ENCODE results near the gene EFHC1.

GRCh38 chr6:52558266-52559000 lies 138.3 kb downstream of the EFHC1 start:
- no peak for TF ChIP-seq EZH2 (IDR thresholded peaks at IDR 0.05)
- TF ChIP-seq POLR2AphosphoS5 (IDR thresholded peaks at IDR 0.05; ENCODE audit: borderline replicate concordance, low read depth, low read length), result no peak

Data from SK-N-MC (cell line).